H1 (cell line): ENCODE results near the gene SLC4A9. TPM values are rescaled to one million over a fixed set of nuclear protein-coding genes. Genes with fewer than 3 reads are reported as not detected.

Source experiments
- CTCF ChIA-PET: fragments of 300-600 bp; sonication (Branson Sonifier 250); formaldehyde crosslinking; loops from one replicate; lab custom pipeline; 2021; ENCODE audit not compliant: partially characterized antibody; lab: Charles Lee
- POLR2A ChIA-PET: fragments of 300-600 bp; sonication (Branson Sonifier 250); formaldehyde crosslinking; loops from one replicate; lab custom pipeline; 2021; ENCODE audit warnings: inconsistent platforms; ENCODE audit not compliant: partially characterized antibody; lab: Charles Lee
- DNase-seq, 2 experiments: peaks; one replicate each; pipeline versions ENCODE4 v3.0.0 to v3.0.0-alpha.2; 2010 to 2022; ENCODE audit warnings: low spot score in 2 of 2, low read depth in 1 of 2, mixed read lengths in 1 of 2
- FAIRE-seq: peaks from 2 replicates; lab custom pipeline; 2011; peaks lifted over from hg19 to GRCh38; lab: Jason Lieb, UNC
- H2AFZ ChIP-seq: 2 replicates; pipeline ENCODE4 v1.8.1; 2012; ENCODE audit warnings: low read length, inconsistent platforms
- H2AK5ac ChIP-seq: 2 replicates; pipeline ENCODE4 v1.6.1; 2013; ENCODE audit warnings: low read depth, low read length
- H2BK120ac ChIP-seq: replicated peaks from 2 replicates; pipeline ENCODE3; 2013; ENCODE audit warnings: low read depth, low read length, inconsistent platforms
- H2BK12ac ChIP-seq: 2 replicates; pipeline ENCODE4 v1.6.1; 2013; ENCODE audit warnings: low read depth, low read length
- H2BK15ac ChIP-seq: 2 replicates; pipeline ENCODE4 v1.6.1; 2013; ENCODE audit warnings: low read length
- H2BK20ac ChIP-seq: 2 replicates; pipeline ENCODE4 v1.6.1; 2013; ENCODE audit warnings: low read length
- H2BK5ac ChIP-seq: 2 replicates; pipeline ENCODE4 v1.6.1; 2013; ENCODE audit warnings: low read depth, low read length
- H3K14ac ChIP-seq: 2 replicates; pipeline ENCODE4 v1.6.1; 2013; ENCODE audit warnings: inconsistent platforms; ENCODE audit not compliant: insufficient read length
- H3K18ac ChIP-seq: 2 replicates; pipeline ENCODE4 v1.6.1; 2013; ENCODE audit warnings: low read length; ENCODE audit errors: extremely low read depth
- H3K23ac ChIP-seq: 2 replicates; pipeline ENCODE4 v1.6.1; 2013; ENCODE audit warnings: inconsistent platforms; ENCODE audit not compliant: insufficient read length
- H3K23me2 ChIP-seq: 2 replicates; pipeline ENCODE4 v1.6.1; 2013; ENCODE audit warnings: low read depth, low read length
- H3K27ac ChIP-seq: 2 replicates; pipeline ENCODE4 v1.6.1; 2011; ENCODE audit warnings: low read depth, low read length, inconsistent platforms
- H3K27me3 ChIP-seq, 4 experiments: replicated peaks in 1 of 4; 1 replicate in 1 of 4; 2 replicates in 3 of 4; pipeline versions ENCODE4 v1.6.1 to v1.8.1; 2011 to 2013; ENCODE audit warnings: low read length in 3 of 4, mild to moderate bottlenecking in 3 of 4, inconsistent platforms in 2 of 4, mixed read lengths in 2 of 4, moderate library complexity in 1 of 4; ENCODE audit not compliant: control insufficient read depth in 3 of 4, insufficient read depth in 3 of 4; ENCODE audit errors: extremely low read depth in 1 of 4
- H3K36me3 ChIP-seq, 4 experiments: 2 replicates each; pipeline versions ENCODE4 v1.6.1 to v1.8.1; 2011 to 2013; ENCODE audit warnings: mild to moderate bottlenecking in 4 of 4, low read length in 3 of 4, moderate library complexity in 2 of 4, control low read depth in 1 of 4, inconsistent platforms in 1 of 4; ENCODE audit not compliant: insufficient read depth in 4 of 4, control insufficient read depth in 2 of 4
- H3K4ac ChIP-seq: replicated peaks from 2 replicates; pipeline ENCODE3; 2013; ENCODE audit warnings: low read length, low read depth, mixed read lengths, inconsistent platforms; ENCODE audit not compliant: insufficient read length
- H3K4me1 ChIP-seq, 4 experiments: replicated peaks in 1 of 4; 1 replicate in 1 of 4; 2 replicates in 3 of 4; pipeline versions ENCODE4 v1.6.1 to v1.8.1; 2011 to 2013; ENCODE audit warnings: low read length in 3 of 4, inconsistent platforms in 2 of 4, mixed read lengths in 1 of 4; ENCODE audit not compliant: insufficient read depth in 4 of 4, control insufficient read depth in 3 of 4
- H3K4me2 ChIP-seq, 2 experiments: 2 replicates each; pipeline versions ENCODE4 v1.6.1 to v1.8.1; 2011 to 2013; ENCODE audit warnings: low read depth in 2 of 2, low read length in 2 of 2, control low read depth in 1 of 2, inconsistent platforms in 1 of 2, mild to moderate bottlenecking in 1 of 2; ENCODE audit not compliant: insufficient read depth in 1 of 2
- H3K4me3 ChIP-seq, 4 experiments: fragments of 200-600, 300-600 bp in 1 of 4; sonication (generic), shearing (Covaris generic), sonication (Bioruptor Twin) in 1 of 4; 2 replicates each; pipeline versions ENCODE4 v1.5.1 to v1.8.1; 2011 to 2016; ENCODE audit warnings: low read length in 4 of 4, low read depth in 3 of 4, control low read depth in 2 of 4, inconsistent platforms in 2 of 4, mild to moderate bottlenecking in 2 of 4, mixed read lengths in 1 of 4, moderate library complexity in 1 of 4; ENCODE audit not compliant: insufficient read depth in 2 of 4; ENCODE audit errors: extremely low read depth in 1 of 4
- H3K56ac ChIP-seq: replicated peaks from 2 replicates; pipeline ENCODE3; 2013; ENCODE audit warnings: low read depth, mild to moderate bottlenecking, mixed read lengths, low read length, inconsistent platforms; ENCODE audit not compliant: insufficient read length
- H3K79me1 ChIP-seq: 2 replicates; pipeline ENCODE4 v1.6.1; 2013; ENCODE audit warnings: low read depth, low read length, control low read depth
- H3K79me2 ChIP-seq, 2 experiments: 2 replicates each; pipeline versions ENCODE4 v1.6.1 to v1.8.1; 2012 to 2013; ENCODE audit warnings: low read length in 2 of 2, mild to moderate bottlenecking in 2 of 2, inconsistent platforms in 1 of 2; ENCODE audit not compliant: insufficient read depth in 2 of 2, control insufficient read depth in 1 of 2
- H3K9ac ChIP-seq, 4 experiments: replicated peaks in 1 of 4; 1 replicate in 1 of 4; 2 replicates in 3 of 4; pipeline versions ENCODE4 v1.6.1 to v1.8.1; 2011 to 2013; ENCODE audit warnings: low read depth in 3 of 4, low read length in 3 of 4, control low read depth in 2 of 4, mild to moderate bottlenecking in 2 of 4, moderate library complexity in 2 of 4, inconsistent platforms in 1 of 4; ENCODE audit errors: extremely low read depth in 1 of 4
- H3K9me3 ChIP-seq, 2 experiments: 2 replicates each; pipeline versions ENCODE4 v1.6.1 to v1.8.1; 2012 to 2013; ENCODE audit warnings: mild to moderate bottlenecking in 2 of 2, moderate library complexity in 2 of 2, control low read depth in 1 of 2, inconsistent platforms in 1 of 2, low read depth in 1 of 2, low read length in 1 of 2, mixed read lengths in 1 of 2; ENCODE audit not compliant: insufficient read depth in 2 of 2
- H4K20me1 ChIP-seq, 2 experiments: replicated peaks in 1 of 2; 2 replicates each; pipeline versions ENCODE3 to v1.8.1; 2011 to 2013; ENCODE audit warnings: inconsistent platforms in 2 of 2, low read length in 2 of 2, mild to moderate bottlenecking in 1 of 2; ENCODE audit not compliant: insufficient read depth in 2 of 2, control insufficient read depth in 1 of 2
- H4K5ac ChIP-seq: 2 replicates; pipeline ENCODE4 v1.6.1; 2013; ENCODE audit warnings: low read length, low read depth, mixed read lengths, inconsistent platforms; ENCODE audit not compliant: insufficient read length
- H4K8ac ChIP-seq: 2 replicates; pipeline ENCODE4 v1.8.0; 2013; ENCODE audit warnings: mild to moderate bottlenecking, moderate library complexity, low read length, inconsistent platforms; ENCODE audit not compliant: insufficient read depth; ENCODE audit errors: extremely low read depth
- H4K91ac ChIP-seq: replicated peaks from 2 replicates; pipeline ENCODE3; 2013; ENCODE audit warnings: low read length, mixed read lengths, inconsistent platforms; ENCODE audit not compliant: insufficient read length
- HDAC2 ChIP-seq, 2 experiments: fragments of 300-600 bp in 1 of 2; sonication (generic) in 1 of 2; IDR thresholded peaks; 2 replicates each; pipeline ENCODE4 v1.6.1; 2011 to 2012; ENCODE audit warnings: low read depth in 2 of 2, low read length in 2 of 2, mild to moderate bottlenecking in 2 of 2, moderate library complexity in 2 of 2, borderline replicate concordance in 1 of 2, inconsistent platforms in 1 of 2
- KDM5A ChIP-seq: fragments of 200-600 bp; IDR thresholded peaks from 2 replicates; pipeline ENCODE4 v1.7.1; 2012; ENCODE audit warnings: mild to moderate bottlenecking, low read length, inconsistent platforms, mixed read lengths
- PHF8 ChIP-seq: fragments of 200-600 bp; sonication (generic); conservative IDR thresholded peaks from 2 replicates; pipeline ENCODE4 v1.7.1; 2012; ENCODE audit warnings: low read depth, mild to moderate bottlenecking, inconsistent platforms, low read length, moderate library complexity
- POLR2AphosphoS5 ChIP-seq: IDR thresholded peaks from 2 replicates; pipeline ENCODE4 v1.6.1; 2011; ENCODE audit warnings: low read depth, low read length
- ZNF274 ChIP-seq: IDR thresholded peaks from 2 replicates; pipeline ENCODE4 v1.7.0; 2012; ENCODE audit warnings: low read length, borderline replicate concordance; ENCODE audit errors: extremely low read depth
- WGBS, 2 experiments: shearing (Covaris generic) in 1 of 2; methylation state at CpG; one replicate each; pipeline versions ENCODE4 v1.1.6 to v1.1.7; 2013 to 2015; ENCODE audit warnings: low lambda C conversion rate in 2 of 2, mixed read lengths in 2 of 2, inconsistent platforms in 1 of 2, low coverage in 1 of 2, missing lambda C conversion rate in 1 of 2; ENCODE audit not compliant: insufficient replicate concordance in 2 of 2, insufficient coverage in 1 of 2, insufficient read length in 1 of 2; ENCODE audit errors: extremely low coverage in 1 of 2, missing lambda C conversion rate in 1 of 2; 5-methylcytosine and 5-hydroxymethylcytosine counted together
- polyA plus RNA-seq, 7 experiments: library from polyadenylated mRNA; depleted of rRNA in 3 of 7; stranded (reverse) in 5 of 7; unstranded in 2 of 7; fragments of >200 nt in 5 of 7; fragments of 200-250 nt in 2 of 7; gene quantifications; 1 replicate in 5 of 7; 2 replicates in 1 of 7; 4 replicates in 1 of 7; pipeline versions ENCODE4 v1.2.1 to v1.2.3, GENCODE V29; 2011 to 2013; ENCODE audit warnings: missing spikeins in 2 of 7, mixed read lengths in 2 of 7
- total RNA-seq: library from RNA; stranded (reverse); fragmentation: NEBNext Ultra II Directional; extraction: Animal tissue kit (Norgen Biotek cat#: 25700); gene quantifications from 2 replicates; pipeline ENCODE4 v1.2.1, GENCODE V29; 2021
- TF ChIP-seq, protein P1 (sequence below): IDR thresholded peaks from 2 replicates; pipeline ENCODE4 v1.6.1; 2012; ENCODE audit warnings: low read length, inconsistent platforms
- TF ChIP-seq, protein P2 (sequence below), 3 experiments: IDR thresholded peaks; 1 replicate in 2 of 3; 2 replicates in 1 of 3; pipeline versions ENCODE4 v1.5.1 to v1.6.1; 2011; ENCODE audit warnings: low read length in 3 of 3, mild to moderate bottlenecking in 3 of 3, inconsistent platforms in 2 of 3, low read depth in 1 of 3, moderate library complexity in 1 of 3; ENCODE audit not compliant: insufficient read depth in 1 of 3; ENCODE audit errors: control extremely low read depth in 1 of 3

Gene SLC4A9
- total and polyA plus RNA-seq, 2 of the 8 experiments (the other 6 are each of a cell fraction or from before 2014, with no cell fraction given), result 0.15 to 0.28 TPM

DNA sequence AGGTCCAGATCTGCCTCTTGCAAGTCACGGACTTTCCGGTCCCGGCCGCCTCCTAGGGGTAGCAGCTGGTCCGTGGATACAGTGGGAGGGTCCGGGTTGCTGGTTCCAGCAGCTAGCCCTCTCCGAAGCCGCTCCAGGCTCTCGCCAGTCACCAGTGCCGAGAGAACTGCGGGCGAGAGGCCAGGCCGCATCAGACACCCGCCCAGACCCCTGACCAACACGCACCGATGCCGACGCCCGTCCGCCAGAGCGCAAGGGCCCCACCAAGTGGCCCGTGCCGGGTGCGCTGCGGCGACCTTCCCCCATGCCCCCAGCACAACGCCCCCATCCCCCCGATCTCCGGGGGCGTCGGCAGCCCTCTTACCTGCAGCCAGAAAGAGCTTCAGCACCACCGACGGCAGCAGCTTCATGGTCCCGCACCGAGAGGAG is 14.1 kb upstream of the SLC4A9 start:
- H3K23me2 ChIP-seq, result peaks cover 4% of the 10 kb centered on the region
- H3K4ac ChIP-seq, result no peak overlapping the region
- H2BK15ac ChIP-seq, result no peak overlapping the region
- no peak overlapping the region for H2BK20ac ChIP-seq
- FAIRE-seq, result no peak
- H2AFZ ChIP-seq, result peak overlapping the region; percentile 68; the same call in 1 of the 2 replicates
- WGBS, 2 experiments, result 5% methylated on average over 26 of the region's 35 CpGs; no CpG with 5 or more reads in 1 of the 2 experiments
- no peak overlapping the region for H3K56ac ChIP-seq
- H3K18ac ChIP-seq, result peak overlapping the region; percentile 40; the same call in 1 of the 2 replicates
- H3K23ac ChIP-seq, result no peak overlapping the region
- peaks cover 0 to 4% of the 10 kb centered on the region in 2 experiments for H4K20me1 ChIP-seq
- no peak overlapping the region for H2BK12ac ChIP-seq
- H4K5ac ChIP-seq, result no peak overlapping the region
- peak overlapping the region in 3 of 4 experiments; percentile 14 to 53 (median 42); a peak in 5 of 7 replicates for H3K9ac ChIP-seq
- no peaks in the 10 kb centered on the region; a peak in 1 of 8 replicates for H3K36me3 ChIP-seq
- POLR2A ChIA-PET, result interaction anchor here (0.5 to 4.6 kb wide), 32 partner anchors 9 to 740 kb away, joined by 3 to 64 read pairs (median 6); partner anchors contain the start of genes ANKHD1, EIF4EBP3, IK and NDUFA2
- no peaks in the 10 kb centered on the region for H3K9me3 ChIP-seq
- H3K4me3 ChIP-seq, result peak overlapping the region; percentile 48 to 84 (median 77)
- H3K14ac ChIP-seq, result no peak overlapping the region
- H3K27ac ChIP-seq, result no peak overlapping the region
- DNase-seq, result no peak
- no peak overlapping the region for H2AK5ac ChIP-seq
- H3K79me1 ChIP-seq, result no peaks in the 10 kb centered on the region; the same call in 1 of the 2 replicates
- H3K79me2 ChIP-seq, result no peaks in the 10 kb centered on the region
- CTCF ChIA-PET, result interaction anchor here (0.7 to 15.0 kb wide), 26 partner anchors 9 to 115 kb away, joined by 3 to 676 read pairs (median 7); partner anchors contain the start of genes PFDN1 and SLC4A9
- H4K8ac ChIP-seq, result peak overlapping the region; percentile 64; the same call in 1 of the 2 replicates
- H2BK5ac ChIP-seq, result no peak overlapping the region; the same call in 1 of the 2 replicates
- peaks cover 0 to 11% (median 5%) of the 10 kb centered on the region in 4 experiments; a peak in 6 of 7 replicates for H3K27me3 ChIP-seq
- H3K4me2 ChIP-seq, result peak overlapping the region; percentile 67 to 81
- H2BK120ac ChIP-seq, result no peak overlapping the region
- H3K4me1 ChIP-seq, result peaks cover 0 to 16% (median 6%) of the 10 kb centered on the region in 4 experiments; a peak in 5 of 7 replicates
- no peak overlapping the region for H4K91ac ChIP-seq
- TF ChIP-seq POLR2AphosphoS5 (no peak), ZNF274 (no peak), HDAC2 (IDR thresholded peaks at IDR 0.05; ENCODE audit: borderline replicate concordance in 1 of 2, low read depth in 2 of 2, low read length in 2 of 2) (no peak), PHF8 (no peak), KDM5A (0 out of 2 replicates have a peak, but pooled peaks have one; percentile 16)
- TF ChIP-seq, protein P1, sequence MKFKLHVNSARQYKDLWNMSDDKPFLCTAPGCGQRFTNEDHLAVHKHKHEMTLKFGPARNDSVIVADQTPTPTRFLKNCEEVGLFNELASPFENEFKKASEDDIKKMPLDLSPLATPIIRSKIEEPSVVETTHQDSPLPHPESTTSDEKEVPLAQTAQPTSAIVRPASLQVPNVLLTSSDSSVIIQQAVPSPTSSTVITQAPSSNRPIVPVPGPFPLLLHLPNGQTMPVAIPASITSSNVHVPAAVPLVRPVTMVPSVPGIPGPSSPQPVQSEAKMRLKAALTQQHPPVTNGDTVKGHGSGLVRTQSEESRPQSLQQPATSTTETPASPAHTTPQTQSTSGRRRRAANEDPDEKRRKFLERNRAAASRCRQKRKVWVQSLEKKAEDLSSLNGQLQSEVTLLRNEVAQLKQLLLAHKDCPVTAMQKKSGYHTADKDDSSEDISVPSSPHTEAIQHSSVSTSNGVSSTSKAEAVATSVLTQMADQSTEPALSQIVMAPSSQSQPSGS, result no peak
- TF ChIP-seq, protein P2, sequence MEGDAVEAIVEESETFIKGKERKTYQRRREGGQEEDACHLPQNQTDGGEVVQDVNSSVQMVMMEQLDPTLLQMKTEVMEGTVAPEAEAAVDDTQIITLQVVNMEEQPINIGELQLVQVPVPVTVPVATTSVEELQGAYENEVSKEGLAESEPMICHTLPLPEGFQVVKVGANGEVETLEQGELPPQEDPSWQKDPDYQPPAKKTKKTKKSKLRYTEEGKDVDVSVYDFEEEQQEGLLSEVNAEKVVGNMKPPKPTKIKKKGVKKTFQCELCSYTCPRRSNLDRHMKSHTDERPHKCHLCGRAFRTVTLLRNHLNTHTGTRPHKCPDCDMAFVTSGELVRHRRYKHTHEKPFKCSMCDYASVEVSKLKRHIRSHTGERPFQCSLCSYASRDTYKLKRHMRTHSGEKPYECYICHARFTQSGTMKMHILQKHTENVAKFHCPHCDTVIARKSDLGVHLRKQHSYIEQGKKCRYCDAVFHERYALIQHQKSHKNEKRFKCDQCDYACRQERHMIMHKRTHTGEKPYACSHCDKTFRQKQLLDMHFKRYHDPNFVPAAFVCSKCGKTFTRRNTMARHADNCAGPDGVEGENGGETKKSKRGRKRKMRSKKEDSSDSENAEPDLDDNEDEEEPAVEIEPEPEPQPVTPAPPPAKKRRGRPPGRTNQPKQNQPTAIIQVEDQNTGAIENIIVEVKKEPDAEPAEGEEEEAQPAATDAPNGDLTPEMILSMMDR (IDR thresholded peaks at IDR 0.05; ENCODE audit: control extremely low read depth in 1 of 3, insufficient read depth in 1 of 3, low read depth in 1 of 3, low read length in 3 of 3), result peak; percentile 27 to 64 (median 44); a peak in 3 of 4 replicates
